ENCODE results near the gene SRMS. TPM values are rescaled to one million over a fixed set of nuclear protein-coding genes. Genes with fewer than 3 reads are reported as not detected.

The SRMS gene
- total RNA-seq, 1 donor from 2014 or later = 0.16 TPM

- no peak for DNase-seq
- intact Hi-C loops (cut with micrococcal nuclease) = no loop called here
- no peaks in the 10 kb centered on the region for H3K36me3 Mint-ChIP-seq (ENCODE audit: low read depth)
Measured at GRCh38 chr20:63493563-63494020, 54.0 kb downstream of the SRMS start.

GRCh38 chr20:63492982-63493381, 54.6 kb downstream of the SRMS start:
- POLR2A ChIA-PET = no interaction called here
- CTCF ChIA-PET = interaction anchor here (1.1 kb wide), 1 partner anchor 481 kb away, joined by 4 read pairs; no protein-coding TSS in a partner anchor

More at GRCh38 chr20:63493563-63494020, 54.0 kb downstream of the SRMS start:
- Mint-ChIP-seq H3K27ac (no peak overlapping the region), H3K27me3 (peaks cover 14% of the 10 kb centered on the region), H3K4me3 (no peak overlapping the region), H3K9me3 (no peaks in the 10 kb centered on the region), H3K4me1 (peaks cover 4% of the 10 kb centered on the region)
- CTCF ChIA-PET = interaction anchor here (1.1 kb wide), 1 partner anchor 480 kb away, joined by 4 read pairs; no protein-coding TSS in a partner anchor
- ATAC-seq (ENCODE audit: low read depth) = no peak
- POLR2A ChIA-PET = no interaction called here
- no peak for TF ChIP-seq CTCF (IDR thresholded peaks at IDR 0.05)

GRCh38 chr20:63492518-63492917, 55.0 kb downstream of the SRMS start:
- TF ChIP-seq CTCF (IDR thresholded peaks at IDR 0.05) = no peak
- POLR2A ChIA-PET = no interaction called here
- H3K4me3 Mint-ChIP-seq = no peak overlapping the region

More at GRCh38 chr20:63492982-63493381, 54.6 kb downstream of the SRMS start:
- Mint-ChIP-seq H3K9me3 (no peaks in the 10 kb centered on the region), H3K36me3 (ENCODE audit: low read depth) (no peaks in the 10 kb centered on the region), H3K27ac (no peak overlapping the region), H3K27me3 (peaks cover 14% of the 10 kb centered on the region), H3K4me3 (no peak overlapping the region), H3K4me1 (peaks cover 4% of the 10 kb centered on the region)
- intact Hi-C loops (cut with micrococcal nuclease) = no loop called here
- no peak for TF ChIP-seq CTCF (IDR thresholded peaks at IDR 0.05)
- DNase-seq = no peak
- ATAC-seq (ENCODE audit: low read depth) = no peak

GRCh38 chr20:63491635-63492230, 55.8 kb downstream of the SRMS start:
- H3K4me1 Mint-ChIP-seq = peaks cover 4% of the 10 kb centered on the region
- H3K27me3 Mint-ChIP-seq = peaks cover 11% of the 10 kb centered on the region
- no peaks in the 10 kb centered on the region for H3K36me3 Mint-ChIP-seq (ENCODE audit: low read depth)
- H3K4me3 Mint-ChIP-seq = no peak overlapping the region
- no peaks in the 10 kb centered on the region for H3K9me3 Mint-ChIP-seq
- POLR2A ChIA-PET = no interaction called here
- CTCF ChIA-PET = no interaction called here
- DNase-seq = no peak
- intact Hi-C loops (cut with micrococcal nuclease) = no loop called here
- no peak for ATAC-seq (ENCODE audit: low read depth)
- no peak overlapping the region for H3K27ac Mint-ChIP-seq
- no peak for TF ChIP-seq CTCF (IDR thresholded peaks at IDR 0.05)

More at GRCh38 chr20:63492518-63492917, 55.0 kb downstream of the SRMS start:
- H3K27me3 Mint-ChIP-seq = peaks cover 14% of the 10 kb centered on the region
- peaks cover 4% of the 10 kb centered on the region for H3K4me1 Mint-ChIP-seq
- H3K27ac Mint-ChIP-seq = no peak overlapping the region
- no peaks in the 10 kb centered on the region for H3K36me3 Mint-ChIP-seq (ENCODE audit: low read depth)
- ATAC-seq (ENCODE audit: low read depth) (no peak), DNase-seq (no peak)
- CTCF ChIA-PET = no interaction called here
- intact Hi-C loops (cut with micrococcal nuclease) = no loop called here
- no peaks in the 10 kb centered on the region for H3K9me3 Mint-ChIP-seq

- Mint-ChIP-seq H3K36me3 (ENCODE audit: low read depth) (no peaks in the 10 kb centered on the region), H3K4me1 (no peaks in the 10 kb centered on the region), H3K27ac (no peak overlapping the region), H3K27me3 (peaks cover 13% of the 10 kb centered on the region), H3K9me3 (no peaks in the 10 kb centered on the region), H3K4me3 (no peak overlapping the region)
- CTCF ChIA-PET = no interaction called here
- ATAC-seq (ENCODE audit: low read depth) = no peak
- DNase-seq = no peak
- POLR2A ChIA-PET = no interaction called here
- intact Hi-C loops (cut with micrococcal nuclease) = no loop called here
- no peak for TF ChIP-seq CTCF (IDR thresholded peaks at IDR 0.05)
Measured at GRCh38 chr20:63491078-63491477, 56.5 kb downstream of the SRMS start.

Other genes starting within 250 kb of the SRMS start
- gene CHRNA4, start 186.4 kb downstream of the SRMS start, total RNA-seq = not detected in 2 replicates
- not detected in 2 replicates for gene KCNQ2, start 75.1 kb downstream of the SRMS start, total RNA-seq
- 1.2 and 1.6 TPM in 2 replicates for gene EEF1A2, start 48.7 kb downstream of the SRMS start, total RNA-seq
- 170 and 172 TPM in 2 replicates for gene PPDPF, start 27.0 kb downstream of the SRMS start, total RNA-seq
- gene PTK6, start 10.4 kb downstream of the SRMS start, total RNA-seq = 0.49 and 0.69 TPM in 2 replicates
- 0.78 and 1.3 TPM in 2 replicates for gene FNDC11, start 6.4 kb upstream of the SRMS start, total RNA-seq
- 25.4 and 28.9 TPM in 2 replicates for gene HELZ2, start 26.5 kb upstream of the SRMS start, total RNA-seq
- 16.9 and 17.4 TPM in 2 replicates for gene GMEB2, start 79.4 kb upstream of the SRMS start, total RNA-seq
- gene STMN3, start 105.7 kb upstream of the SRMS start, total RNA-seq = 4.9 and 6.1 TPM in 2 replicates
- gene RTEL1, start 110.6 kb upstream of the SRMS start, total RNA-seq = 24.1 and 33.8 TPM in 2 replicates
- gene TNFRSF6B, start 148.9 kb upstream of the SRMS start, total RNA-seq = not detected in 2 replicates
- 63.5 and 66.0 TPM in 2 replicates for gene ARFRP1, start 160.2 kb upstream of the SRMS start, total RNA-seq
- gene ZGPAT, start 160.3 kb upstream of the SRMS start, total RNA-seq = 40.7 and 44.0 TPM in 2 replicates
- 10.2 and 10.8 TPM in 2 replicates for gene LIME1, start 188.9 kb upstream of the SRMS start, total RNA-seq
- gene SLC2A4RG, start 192.0 kb upstream of the SRMS start, total RNA-seq = 20.9 and 28.1 TPM in 2 replicates

Data from activated B cell treated with CpG ODN at 0.5 μM for 24 hours (primary cell).